ENCODE results near the gene ATP10B.
"Not testable (repeated sequence)": the region's sequence is repeated elsewhere in the genome, so short reads cannot be mapped to it uniquely, and the experiment has no call there.

The ATP10B gene

DNA sequence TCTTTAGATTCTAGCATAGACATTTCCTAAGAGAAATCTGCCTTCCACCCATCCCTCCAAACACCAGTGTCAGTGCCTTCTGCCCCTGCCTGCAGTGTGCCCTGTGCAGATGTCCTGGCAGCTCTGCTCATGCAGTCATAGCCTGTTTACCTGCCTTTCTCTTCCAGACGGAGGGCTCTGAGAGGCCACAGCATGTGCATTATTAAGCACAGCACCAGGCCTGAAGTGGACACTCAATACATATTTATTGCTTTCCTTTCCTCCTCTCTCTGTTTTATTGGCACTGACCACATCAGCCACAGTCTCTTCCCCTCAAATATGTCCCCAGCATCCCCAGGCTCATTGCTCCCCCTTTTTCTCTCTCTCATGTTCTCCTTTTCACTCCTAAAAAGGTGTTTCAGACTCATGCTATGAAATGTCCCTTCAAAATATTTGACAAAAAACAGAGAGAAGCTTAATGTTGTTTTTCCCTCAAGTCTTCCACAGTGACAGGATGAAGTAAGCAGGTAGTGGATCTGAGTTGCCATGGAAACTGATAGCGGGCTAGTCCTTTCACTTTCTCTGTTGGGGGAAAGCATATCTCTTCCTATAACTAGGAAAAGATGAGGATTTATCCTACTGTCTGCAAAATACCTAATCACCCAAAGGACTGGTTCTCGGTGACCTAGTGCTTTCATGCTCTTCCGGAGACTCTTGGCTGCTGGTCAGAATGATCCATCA is 100.9 kb downstream of the ATP10B start:
- DNase-seq: no peak

DNA sequence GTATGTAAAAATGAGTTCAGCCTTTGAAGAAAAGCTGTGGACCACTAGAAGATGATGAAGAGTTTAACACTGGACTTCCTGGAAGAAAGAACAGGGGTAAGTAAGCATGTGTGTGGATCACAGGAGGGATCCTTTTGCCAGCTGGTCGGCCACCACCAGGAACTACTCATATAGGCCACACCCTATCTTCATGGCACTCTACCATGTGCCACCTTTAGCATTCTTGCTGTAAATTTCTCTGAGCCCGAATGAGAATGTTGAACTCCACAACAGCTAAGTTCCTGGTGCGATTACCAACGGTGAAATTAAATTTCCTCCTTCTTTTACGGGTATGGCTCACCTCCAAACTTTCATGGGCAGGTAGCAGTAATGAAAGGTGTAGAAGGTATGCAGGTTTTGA is 102.3 kb downstream of the ATP10B start:
- DNase-seq: no peak

- no peak for DNase-seq
Observed at GRCh38 chr5:160749026-160749425, 103.0 kb downstream of the ATP10B start.

GRCh38 chr5:160747987-160748386 is 104.0 kb downstream of the ATP10B start:
- DNase-seq: peak; percentile 53

DNA sequence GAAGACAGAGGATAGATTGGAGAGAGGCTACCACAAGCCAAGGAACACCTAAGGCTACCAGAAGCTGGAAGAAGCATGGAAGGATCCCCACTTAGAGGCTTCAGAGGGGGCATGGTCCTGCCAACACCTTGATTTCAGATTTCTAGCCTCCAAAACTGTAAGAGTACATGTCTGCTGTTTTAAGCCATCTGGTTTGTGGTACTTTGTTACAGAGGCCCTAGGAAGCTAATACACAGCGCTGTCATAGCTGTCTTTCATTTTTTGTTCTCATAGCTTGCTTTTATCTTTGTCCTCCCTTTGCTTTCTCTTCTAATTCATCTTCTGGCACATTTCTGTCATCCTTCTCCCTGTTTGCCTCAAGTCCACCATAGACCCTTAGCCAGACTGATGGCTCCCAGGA is 104.5 kb downstream of the ATP10B start:
- DNase-seq: no peak

DNA sequence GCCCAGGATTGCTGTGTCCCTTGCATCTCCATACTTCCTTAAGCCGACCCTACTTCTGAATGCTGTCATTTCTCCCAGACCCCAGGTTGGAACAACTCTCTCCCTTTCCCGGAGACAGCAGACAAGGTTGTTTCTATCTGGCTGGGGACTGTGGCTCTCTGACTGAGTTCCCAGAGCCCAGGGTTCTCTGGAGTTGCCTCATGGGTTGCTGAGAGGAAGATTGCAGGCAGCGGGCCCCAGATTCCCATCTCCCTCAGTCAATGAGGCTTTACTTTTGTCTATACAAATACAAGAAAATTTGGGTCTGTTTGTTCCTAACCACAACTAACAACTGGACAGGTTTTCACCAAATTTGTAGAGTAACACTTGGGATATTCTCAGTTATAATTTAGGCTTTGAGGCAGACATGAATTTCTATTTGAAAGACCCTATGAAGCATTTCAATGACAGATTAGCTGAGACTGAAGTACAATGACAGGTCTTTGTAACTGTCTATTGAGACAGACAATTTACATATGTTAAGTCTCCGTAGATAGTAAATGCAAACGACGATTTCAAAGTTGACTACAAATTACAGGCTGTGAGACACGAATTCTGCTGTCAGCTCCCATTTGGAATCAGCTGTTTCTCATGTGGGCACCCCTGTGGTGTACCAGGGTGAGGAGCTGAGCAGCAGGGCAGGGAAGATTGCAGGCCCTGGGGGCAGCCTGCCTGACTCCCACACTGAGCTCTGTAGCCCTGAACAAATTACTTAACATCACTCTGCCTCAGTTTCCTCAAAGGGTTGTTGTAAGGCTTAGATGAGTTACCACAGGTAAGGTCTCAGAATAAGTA is 107.5 kb downstream of the ATP10B start:
- no peak for DNase-seq

- DNase-seq: no peak
Observed at GRCh38 chr5:160743027-160743426, 109.0 kb downstream of the ATP10B start.

DNA sequence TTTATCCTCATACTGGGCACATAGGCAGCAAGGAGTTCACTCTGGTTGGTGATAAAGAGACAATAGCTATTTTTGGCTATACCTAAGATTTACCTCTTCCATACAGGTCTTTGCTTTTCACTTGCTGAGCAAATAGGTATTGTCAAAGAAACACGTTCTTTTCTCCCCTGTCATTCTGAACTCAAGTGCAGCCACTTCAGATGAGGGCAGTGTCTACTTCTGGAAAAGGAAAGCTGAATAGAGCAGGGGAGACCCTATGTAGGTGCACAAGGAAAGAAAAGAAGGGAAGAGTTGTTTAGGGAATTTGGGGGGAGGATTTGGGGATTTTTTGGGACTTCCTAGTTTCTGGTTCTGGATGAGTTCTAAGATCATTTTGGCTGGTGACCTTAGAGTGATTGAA is 109.6 kb downstream of the ATP10B start:
- no peak for DNase-seq

DNA sequence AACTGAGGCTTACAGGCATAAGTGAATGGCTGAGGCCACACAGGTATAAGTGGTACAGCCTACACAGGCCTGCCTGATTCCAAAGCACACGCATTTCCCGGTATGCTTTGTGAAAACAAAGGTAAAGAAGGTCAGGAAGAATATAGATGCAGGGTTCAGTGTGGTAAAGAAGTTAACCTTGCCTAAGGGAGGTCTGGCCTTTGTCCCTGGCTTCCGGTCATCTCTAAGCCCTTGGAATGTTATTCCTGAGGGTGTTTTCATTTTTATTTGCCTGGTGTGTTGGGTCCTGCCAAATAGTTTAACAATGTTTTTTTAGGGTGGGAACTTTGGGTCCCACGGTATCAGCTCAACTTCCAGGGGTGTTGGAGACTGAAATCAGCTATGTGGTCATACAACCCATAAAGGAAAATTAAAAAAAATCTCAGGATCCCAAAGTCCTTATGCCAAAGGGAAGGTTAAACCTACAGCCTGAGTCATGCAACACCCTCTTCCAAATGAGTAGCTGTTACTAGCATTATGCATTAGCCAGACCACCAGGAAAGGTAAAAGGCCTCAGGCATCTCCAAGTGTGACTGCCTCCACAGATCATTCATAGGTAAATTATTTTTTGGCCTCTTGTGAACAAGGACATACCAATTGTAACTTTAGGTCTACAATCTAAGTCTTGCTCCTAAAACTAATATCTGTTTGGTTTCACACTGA is 124.6 kb downstream of the ATP10B start:
- no peak for DNase-seq

DNA sequence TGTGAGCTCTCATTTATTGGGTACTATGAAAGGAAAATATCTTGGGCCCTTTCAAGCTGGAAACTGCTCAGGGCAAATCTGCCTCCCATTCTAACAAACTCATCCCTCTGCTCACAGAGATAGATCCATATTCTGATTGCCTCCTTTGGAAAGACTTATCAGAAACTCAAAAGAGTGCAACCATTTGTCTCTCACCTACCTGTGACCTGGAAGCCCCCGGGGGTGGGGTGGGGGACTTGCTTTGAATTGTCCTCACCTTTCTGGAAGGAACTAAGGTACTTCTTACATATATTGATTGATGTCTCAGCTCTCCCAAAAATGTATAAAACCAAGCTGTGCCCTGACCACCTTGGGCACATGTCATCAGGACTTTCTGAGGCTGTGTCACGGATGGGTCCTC is 125.3 kb downstream of the ATP10B start:
- DNase-seq: no peak

- DNase-seq: no peak
Observed at GRCh38 chr5:160720822-160721221, 131.2 kb downstream of the ATP10B start.

- not testable (repeated sequence) for DNase-seq
Observed at GRCh38 chr5:160715508-160715907, 136.5 kb downstream of the ATP10B start.

DNA sequence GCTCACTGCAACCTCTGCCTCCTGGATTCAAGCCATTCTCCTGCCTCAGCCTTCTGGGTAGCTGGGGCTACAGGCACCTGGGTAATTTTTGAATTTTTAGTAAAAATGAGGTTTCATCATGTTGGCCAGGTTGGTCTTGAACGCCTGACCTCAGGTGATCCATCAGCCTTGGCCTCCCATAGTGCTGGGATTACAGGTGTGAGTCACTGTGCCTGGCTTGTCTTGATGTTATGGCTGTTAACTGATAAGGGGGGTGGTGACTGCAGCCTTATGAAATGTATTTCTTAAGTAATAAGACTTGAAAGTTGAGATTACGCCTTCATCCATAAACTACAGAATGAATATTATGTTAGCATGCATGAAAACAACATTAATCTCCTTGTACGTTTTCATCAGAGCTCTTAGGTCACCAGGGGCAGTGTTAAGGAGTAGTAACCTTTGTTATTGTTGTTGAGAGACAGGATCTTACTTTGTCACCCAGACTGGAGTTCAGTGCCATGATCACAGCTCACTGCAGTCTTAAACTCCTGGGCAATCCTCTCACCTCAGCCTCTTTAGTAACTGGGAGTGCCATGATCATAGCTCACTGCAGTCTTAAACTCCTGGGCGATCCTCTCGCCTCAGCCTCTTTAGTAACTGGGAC is 148.3 kb downstream of the ATP10B start:
- no peak for DNase-seq

DNA sequence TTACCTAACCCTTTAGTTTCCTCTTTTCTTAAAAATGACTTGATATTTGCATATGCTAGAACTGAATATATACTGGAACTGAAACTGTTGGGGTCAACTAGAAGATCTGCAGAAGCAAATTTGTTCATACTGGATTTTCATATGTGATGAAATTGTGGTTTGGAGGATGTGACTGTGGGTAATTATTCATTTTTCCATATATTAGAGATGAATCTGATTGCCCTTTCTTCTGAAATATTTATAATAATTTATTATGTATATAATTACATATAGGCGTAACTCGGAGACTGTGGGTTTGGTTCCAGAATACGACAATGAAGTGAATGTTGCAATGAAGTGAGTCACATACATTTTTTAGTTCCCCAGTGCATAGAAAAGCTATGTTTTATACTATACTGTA is 149.1 kb downstream of the ATP10B start:
- no peak for DNase-seq

GRCh38 chr5:160702311-160702803 is 149.7 kb downstream of the ATP10B start:
- DNase-seq: no peak

- DNase-seq: no peak
Observed at GRCh38 chr5:160701403-160701802, 150.6 kb downstream of the ATP10B start.

DNA sequence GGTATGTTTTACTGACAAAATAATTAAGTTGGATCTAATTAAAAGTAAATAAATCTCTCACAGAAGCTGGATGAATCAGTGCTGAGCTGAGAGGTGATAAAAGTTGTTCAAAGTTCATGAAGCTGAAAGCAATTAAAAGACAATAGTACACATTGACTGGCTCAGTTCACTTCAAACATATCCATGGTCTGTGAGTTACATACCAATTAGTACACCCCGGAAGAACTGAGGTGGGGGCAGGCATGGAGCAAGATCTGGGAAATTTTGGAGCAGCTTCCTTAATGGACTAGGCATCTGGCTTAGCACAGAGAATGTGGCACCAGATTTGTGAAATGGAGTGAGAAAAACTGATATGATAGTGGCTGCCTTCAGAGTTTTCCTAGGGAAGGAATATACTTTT is 152.7 kb downstream of the ATP10B start:
- no peak for DNase-seq

DNA sequence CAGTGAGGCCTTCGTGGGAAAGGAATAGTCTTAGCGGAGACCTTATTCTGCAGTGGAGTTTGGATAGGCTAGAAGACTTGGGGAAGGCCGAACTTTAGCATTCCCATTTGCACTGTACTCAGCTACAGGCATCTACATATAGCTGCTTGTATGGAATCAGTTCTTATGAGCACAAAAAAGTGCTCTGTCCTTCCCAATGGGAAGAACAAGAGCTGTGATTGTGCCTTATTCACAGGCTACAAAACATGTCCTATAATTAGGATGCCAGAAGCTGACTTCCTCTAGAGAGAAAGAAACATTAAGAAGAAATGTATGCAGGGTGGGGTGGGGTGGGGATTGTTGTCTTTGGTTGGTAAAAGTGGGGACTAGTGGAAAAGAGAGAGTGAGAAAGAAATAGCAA is 154.7 kb downstream of the ATP10B start:
- no peak for DNase-seq

- no peak for DNase-seq
Observed at GRCh38 chr5:160694896-160695295, 157.1 kb downstream of the ATP10B start.

DNA sequence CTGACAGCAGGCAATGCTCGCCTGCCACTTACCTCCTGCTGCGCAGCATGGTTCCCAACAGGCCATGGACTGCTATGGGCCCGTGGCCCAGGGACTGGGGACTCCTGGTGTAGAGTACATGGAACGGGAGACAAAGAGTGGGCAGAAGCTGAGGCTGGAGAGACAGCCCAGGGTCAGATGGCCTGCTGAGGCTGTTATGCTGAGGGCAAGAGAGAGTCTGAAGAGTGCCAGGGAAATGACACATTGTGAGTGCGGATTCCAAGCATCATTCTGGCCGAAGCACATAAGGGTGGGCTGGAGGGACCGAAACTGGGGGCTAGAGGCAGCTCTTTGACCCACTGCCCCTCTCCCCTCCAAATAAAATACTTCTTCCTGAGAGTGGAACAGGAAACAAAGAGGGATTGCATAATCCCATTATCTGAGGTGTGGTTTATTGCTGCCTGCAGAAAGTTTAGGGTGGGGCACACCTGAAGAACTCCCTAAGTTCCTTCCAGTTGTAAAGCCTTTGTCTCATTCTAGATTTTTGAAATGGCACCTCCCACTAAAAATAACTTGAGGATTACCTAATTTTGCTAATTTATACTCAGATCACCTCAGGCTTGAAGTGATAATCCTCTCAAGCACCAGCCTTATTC is 158.1 kb downstream of the ATP10B start:
- DNase-seq: no peak

DNA sequence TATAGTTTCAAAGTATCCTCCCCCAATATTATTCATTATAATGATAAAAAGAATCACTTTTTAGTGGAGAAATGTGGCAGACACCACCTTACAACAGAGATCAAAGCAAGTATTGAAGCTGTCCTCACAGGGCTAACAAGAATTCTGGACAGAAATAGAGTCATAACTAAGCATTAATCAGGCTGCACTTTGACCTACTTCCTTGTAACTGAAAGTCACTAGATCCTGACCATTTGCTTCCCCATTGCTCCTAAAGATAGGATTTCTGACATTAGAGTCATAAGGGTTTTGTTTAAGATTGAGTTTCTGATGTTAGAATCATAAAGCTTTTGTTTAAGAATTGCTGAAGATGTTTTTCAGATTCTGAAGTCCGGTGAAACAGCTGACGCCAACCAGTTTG is 159.7 kb downstream of the ATP10B start:
- DNase-seq: no peak

GRCh38 chr5:160685695-160686094 is 166.3 kb downstream of the ATP10B start:
- DNase-seq: peak; percentile 45

DNA sequence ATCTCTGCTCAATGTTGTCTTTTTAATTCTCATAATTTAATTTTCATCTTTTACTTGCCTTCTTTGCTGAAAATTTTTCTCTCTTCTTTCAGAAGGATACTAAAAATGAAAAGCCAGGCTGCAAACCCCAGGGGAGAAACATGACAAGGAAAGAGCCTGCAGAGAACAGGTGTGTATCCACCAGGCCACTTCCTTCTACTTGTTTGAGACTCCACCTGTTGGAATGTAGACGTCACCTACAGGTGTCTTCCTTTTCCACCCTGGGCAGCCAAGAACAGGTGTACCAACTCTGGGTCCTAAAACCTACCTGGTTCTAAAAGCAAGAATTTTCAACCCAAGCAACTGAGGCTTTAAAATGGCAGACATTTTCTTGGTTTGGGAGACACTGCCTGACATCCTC is 166.8 kb downstream of the ATP10B start:
- DNase-seq: no peak
